Karpas-422 (cell line): ENCODE results near the gene GULP1. TPM values are rescaled to one million over a fixed set of nuclear protein-coding genes. Genes with fewer than 3 reads are reported as not detected.

Experiments used
- DNase-seq: peaks from one replicate; pipeline ENCODE4 v3.0.0-alpha.2; 2015
- H2AFZ ChIP-seq: fragments of 200-600 bp; sonication (generic); 2 replicates; pipeline ENCODE4 v1.6.1; 2014; ENCODE audit warnings: antibody characterized with exemption, low read length, mixed read lengths
- H3K27ac ChIP-seq: fragments of 200-600 bp; sonication (generic); 2 replicates; pipeline ENCODE4 v1.5.1; 2014; ENCODE audit warnings: mild to moderate bottlenecking, low read length, moderate library complexity
- H3K27me3 ChIP-seq: fragments of 200-600 bp; sonication (generic); 2 replicates; pipeline ENCODE4 v1.6.1; 2014; ENCODE audit warnings: low read length, mixed read lengths
- H3K36me3 ChIP-seq: fragments of 200-600 bp; sonication (generic); 2 replicates; pipeline ENCODE4 v1.6.1; 2014; ENCODE audit warnings: low read length, mixed read lengths; ENCODE audit not compliant: insufficient read depth
- H3K4me1 ChIP-seq: fragments of 200-600 bp; sonication (generic); 2 replicates; pipeline ENCODE4 v1.6.1; 2014; ENCODE audit warnings: mild to moderate bottlenecking, low read length, mixed read lengths
- H3K4me2 ChIP-seq: fragments of 200-600 bp; sonication (generic); 2 replicates; pipeline ENCODE4 v1.6.1; 2014; ENCODE audit warnings: low read length, low read depth, mild to moderate bottlenecking; ENCODE audit not compliant: poor library complexity, severe bottlenecking
- H3K4me3 ChIP-seq: fragments of 200-600 bp; sonication (generic); 2 replicates; pipeline ENCODE4 v1.5.1; 2014; ENCODE audit warnings: mild to moderate bottlenecking, antibody characterized with exemption, low read length, mixed read lengths
- H3K79me2 ChIP-seq: fragments of 200-600 bp; sonication (generic); 2 replicates; pipeline ENCODE4 v1.6.1; 2014; ENCODE audit warnings: mild to moderate bottlenecking, low read length, mixed read lengths
- H3K9ac ChIP-seq: fragments of 200-600 bp; sonication (generic); 2 replicates; pipeline ENCODE4 v1.6.0; 2014; ENCODE audit warnings: low read length
- H3K9me2 ChIP-seq: fragments of 200-600 bp; sonication (generic), shearing (Covaris generic); replicated peaks from 2 replicates; pipeline ENCODE4 v1.6.0; 2014; ENCODE audit warnings: mild to moderate bottlenecking, low read length, moderate library complexity; ENCODE audit not compliant: insufficient read depth
- H3K9me3 ChIP-seq: fragments of 300-700, 200-600 bp; sonication (generic); 2 replicates; pipeline ENCODE4 v1.6.1; 2014; ENCODE audit warnings: low read length, mixed read lengths
- H4K20me1 ChIP-seq: fragments of 200-600 bp; sonication (generic); 2 replicates; pipeline ENCODE4 v1.6.1; 2014; ENCODE audit warnings: mild to moderate bottlenecking, antibody characterized with exemption, low read length, low read depth; ENCODE audit not compliant: insufficient read depth
- total RNA-seq: library from RNA; depleted of rRNA; stranded (reverse); fragments of >200 nt; shearing (Covaris generic); gene quantifications from 2 replicates; pipeline ENCODE4 v1.2.3, GENCODE V29; 2014; ENCODE audit warnings: low replicate concordance

The GULP1 gene
- total RNA-seq, 1 experiment from 2014 or later: 0.41 TPM

DNA sequence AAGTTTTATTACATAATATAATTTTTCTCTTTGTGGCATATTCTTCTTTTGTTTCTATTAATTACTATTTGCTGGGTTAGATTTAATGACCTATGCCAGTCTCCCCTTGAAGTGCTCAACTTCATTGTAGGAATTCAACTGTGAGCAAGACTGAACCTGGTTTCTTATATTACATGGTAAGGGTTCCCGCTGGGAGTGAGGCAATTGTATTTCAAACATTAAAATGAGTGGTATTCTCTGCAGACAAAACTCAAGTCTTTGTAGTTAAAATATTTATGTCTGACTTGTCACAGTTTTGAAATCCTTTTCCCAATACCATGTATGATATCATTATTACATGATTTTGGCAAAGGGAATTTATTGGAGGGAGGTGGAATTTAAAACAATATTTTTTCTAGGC, 278.7 kb downstream of the GULP1 start:
- no peak for DNase-seq
- no peaks in the 10 kb centered on the region for H3K4me1 ChIP-seq
- no peak overlapping the region for H3K4me2 ChIP-seq
- no peaks in the 10 kb centered on the region for H4K20me1 ChIP-seq
- H3K36me3 ChIP-seq: no peaks in the 10 kb centered on the region
- no peaks in the 10 kb centered on the region for H3K9me2 ChIP-seq
- H3K4me3 ChIP-seq: no peak overlapping the region
- H2AFZ ChIP-seq: no peak overlapping the region
- no peak overlapping the region for H3K27ac ChIP-seq
- H3K9ac ChIP-seq: no peak overlapping the region
- H3K79me2 ChIP-seq: no peaks in the 10 kb centered on the region
- no peaks in the 10 kb centered on the region for H3K27me3 ChIP-seq
- H3K9me3 ChIP-seq: no peaks in the 10 kb centered on the region; the same call in 1 of the 2 replicates

DNA sequence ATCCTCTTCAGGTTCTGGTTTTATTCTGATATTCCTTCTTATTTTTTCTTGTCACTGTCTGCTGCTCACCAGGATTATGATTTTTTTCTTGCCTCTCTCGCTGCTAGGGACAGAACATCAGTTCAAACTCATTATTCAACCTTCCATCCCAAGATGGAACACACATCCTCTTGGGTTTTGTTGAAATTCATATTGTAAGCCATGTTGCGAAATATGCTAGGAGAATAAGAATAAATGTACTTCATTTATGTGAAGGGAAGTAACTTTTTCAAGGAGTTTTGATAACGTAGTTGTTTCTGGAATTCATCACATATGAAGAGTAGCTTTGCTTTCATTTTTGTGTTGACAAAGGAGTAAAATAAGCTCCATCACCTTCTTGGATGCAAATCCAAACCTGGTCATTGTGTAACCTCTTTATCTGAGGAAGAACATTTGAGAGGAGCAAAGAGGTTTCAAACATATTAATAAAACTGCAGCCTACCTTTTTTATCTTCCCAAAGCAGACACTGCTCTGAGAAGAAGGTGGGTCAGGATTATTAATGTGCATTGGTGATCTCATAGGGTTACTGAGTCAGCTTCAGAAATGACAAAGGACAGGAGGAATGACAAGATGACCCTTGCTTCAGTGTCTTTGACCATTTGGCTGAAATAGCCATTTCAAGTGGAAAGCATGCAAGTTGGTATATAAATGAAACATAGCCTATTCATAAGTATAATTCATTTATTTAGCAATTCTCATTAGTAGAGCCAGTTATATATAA, 280.0 kb downstream of the GULP1 start:
- Histone ChIP-seq H3K4me2 (no peak overlapping the region), H3K27ac (no peak overlapping the region), H3K9me2 (no peaks in the 10 kb centered on the region), H3K36me3 (no peaks in the 10 kb centered on the region), H2AFZ (no peak overlapping the region), H3K4me3 (no peak overlapping the region), H3K9me3 (no peaks in the 10 kb centered on the region; the same call in 1 of the 2 replicates), H3K27me3 (no peaks in the 10 kb centered on the region), H4K20me1 (no peaks in the 10 kb centered on the region), H3K9ac (no peak overlapping the region), H3K4me1 (no peaks in the 10 kb centered on the region), H3K79me2 (no peaks in the 10 kb centered on the region)
- DNase-seq: no peak

DNA sequence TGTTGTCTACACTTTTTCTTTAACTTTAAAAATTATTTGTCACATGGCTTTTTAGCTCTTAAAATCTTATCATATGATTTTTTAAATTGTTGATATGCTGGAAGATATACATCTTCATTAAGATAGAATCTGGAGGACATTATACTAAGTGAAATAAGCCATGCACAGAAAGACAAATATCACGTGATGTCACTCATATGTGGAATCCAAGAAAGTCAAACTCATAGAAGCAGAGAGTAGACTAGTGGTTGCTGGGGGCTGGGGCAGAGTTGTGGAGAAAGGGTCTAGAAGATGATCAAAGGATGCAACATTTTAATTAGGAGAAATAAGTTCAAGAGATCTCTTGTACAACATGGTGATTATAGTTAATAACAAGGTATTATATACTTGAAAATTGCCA, 280.9 kb downstream of the GULP1 start:
- Histone ChIP-seq H3K9me2 (no peaks in the 10 kb centered on the region), H3K27me3 (no peaks in the 10 kb centered on the region), H3K79me2 (no peaks in the 10 kb centered on the region), H3K9me3 (no peaks in the 10 kb centered on the region; the same call in 1 of the 2 replicates), H3K4me2 (no peak overlapping the region), H3K4me1 (no peaks in the 10 kb centered on the region), H3K9ac (no peak overlapping the region), H3K36me3 (no peaks in the 10 kb centered on the region), H3K27ac (no peak overlapping the region), H4K20me1 (no peaks in the 10 kb centered on the region), H2AFZ (no peak overlapping the region), H3K4me3 (no peak overlapping the region)
- DNase-seq: no peak

DNA sequence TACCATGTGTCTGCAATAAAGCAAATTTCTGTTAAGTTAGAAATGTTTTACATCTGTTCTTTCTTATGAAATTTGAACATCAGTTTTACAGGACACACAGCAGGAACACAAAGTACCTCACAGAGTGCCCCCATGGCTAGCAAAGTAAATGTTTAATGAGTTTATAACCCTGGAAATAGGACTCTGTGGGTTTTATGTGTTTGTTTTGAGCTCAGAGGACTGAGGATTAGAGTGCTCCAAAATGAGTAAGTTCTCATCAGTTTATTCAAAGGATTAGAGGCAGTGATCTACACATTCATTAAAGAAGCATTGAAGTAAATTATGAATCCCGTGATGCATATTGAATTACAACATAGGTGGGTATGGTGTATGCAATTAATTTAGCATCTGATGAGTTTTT, 281.8 kb downstream of the GULP1 start:
- Histone ChIP-seq H3K9me3 (no peaks in the 10 kb centered on the region; the same call in 1 of the 2 replicates), H2AFZ (no peak overlapping the region), H3K4me2 (no peak overlapping the region)

DNA sequence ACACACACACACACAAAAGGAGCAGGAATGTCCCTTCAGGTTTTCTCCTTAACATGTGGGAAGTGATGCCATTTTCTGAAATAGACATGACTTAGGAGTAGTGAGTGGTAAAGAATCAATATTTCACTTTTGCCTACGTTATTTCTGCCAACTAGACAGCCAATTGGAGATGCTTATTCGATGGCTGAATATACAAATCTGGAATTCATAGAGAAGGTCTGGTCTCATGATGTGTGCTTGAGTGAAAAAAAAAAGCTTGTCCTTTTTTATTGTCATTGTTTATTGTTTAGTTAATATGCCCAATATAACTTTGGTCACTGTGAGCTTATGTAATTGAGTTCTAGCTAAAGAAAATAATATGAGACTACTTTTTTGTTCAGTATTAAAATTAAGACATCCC, 284.3 kb downstream of the GULP1 start:
- Histone ChIP-seq H3K9me3 (no peaks in the 10 kb centered on the region; the same call in 1 of the 2 replicates), H4K20me1 (no peaks in the 10 kb centered on the region), H3K4me2 (no peak overlapping the region), H3K36me3 (no peaks in the 10 kb centered on the region), H3K79me2 (no peaks in the 10 kb centered on the region), H3K4me3 (no peak overlapping the region), H3K9ac (no peak overlapping the region), H3K27ac (no peak overlapping the region), H3K9me2 (no peaks in the 10 kb centered on the region), H2AFZ (no peak overlapping the region), H3K27me3 (no peaks in the 10 kb centered on the region), H3K4me1 (no peaks in the 10 kb centered on the region)
- no peak for DNase-seq

More for the DNA sequence above, 281.8 kb downstream of the GULP1 start:
- no peaks in the 10 kb centered on the region for H3K4me1 ChIP-seq
- H4K20me1 ChIP-seq: no peaks in the 10 kb centered on the region
- H3K9ac ChIP-seq: no peak overlapping the region
- no peaks in the 10 kb centered on the region for H3K79me2 ChIP-seq
- no peak overlapping the region for H3K4me3 ChIP-seq
- H3K36me3 ChIP-seq: no peaks in the 10 kb centered on the region
- no peaks in the 10 kb centered on the region for H3K27me3 ChIP-seq
- H3K27ac ChIP-seq: no peak overlapping the region
- no peaks in the 10 kb centered on the region for H3K9me2 ChIP-seq
- DNase-seq: no peak

DNA sequence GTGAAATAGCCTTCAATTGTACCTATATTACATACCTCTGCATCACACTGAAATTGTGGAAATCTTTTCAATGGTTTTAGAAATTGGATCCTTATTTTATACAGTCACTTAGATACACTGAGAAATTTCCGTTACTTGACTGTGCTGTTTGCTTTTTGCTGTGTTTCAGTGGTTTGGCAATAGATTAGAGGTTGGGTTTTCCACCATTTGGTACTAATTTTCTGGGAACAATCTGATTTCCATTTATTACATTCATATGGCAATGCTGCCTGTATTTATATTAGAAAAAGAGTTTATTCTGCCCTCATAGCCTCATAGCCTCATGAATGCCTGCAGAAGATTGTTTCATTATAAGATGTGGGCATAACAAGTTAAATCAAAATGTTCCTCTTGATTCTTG, 285.0 kb downstream of the GULP1 start:
- H3K4me3 ChIP-seq: no peak overlapping the region
- H2AFZ ChIP-seq: no peak overlapping the region
- H4K20me1 ChIP-seq: no peaks in the 10 kb centered on the region
- no peak overlapping the region for H3K27ac ChIP-seq
- no peaks in the 10 kb centered on the region for H3K36me3 ChIP-seq
- no peaks in the 10 kb centered on the region for H3K79me2 ChIP-seq
- H3K9me2 ChIP-seq: no peaks in the 10 kb centered on the region
- no peak overlapping the region for H3K4me2 ChIP-seq
- H3K4me1 ChIP-seq: no peaks in the 10 kb centered on the region
- H3K9me3 ChIP-seq: no peaks in the 10 kb centered on the region; the same call in 1 of the 2 replicates
- DNase-seq: no peak
- no peaks in the 10 kb centered on the region for H3K27me3 ChIP-seq
- no peak overlapping the region for H3K9ac ChIP-seq

DNA sequence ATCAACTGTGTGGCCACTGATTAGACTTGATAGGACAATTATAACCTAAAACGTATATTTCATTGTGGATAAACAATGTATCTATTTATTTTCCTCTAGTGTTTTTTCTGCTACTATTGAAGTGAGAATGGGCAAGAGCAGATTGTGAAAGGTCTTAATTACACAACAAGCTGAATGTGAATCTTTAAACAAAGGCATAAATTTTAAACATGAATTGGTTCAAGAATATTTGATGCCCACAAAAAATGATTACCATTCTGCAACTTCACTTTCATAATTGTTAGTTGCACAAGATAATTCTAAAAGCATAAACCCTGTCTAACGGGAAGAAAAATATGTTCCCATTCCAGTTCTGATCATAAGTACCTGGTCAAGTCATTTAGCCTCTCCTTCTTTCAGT, 285.6 kb downstream of the GULP1 start:
- Histone ChIP-seq H4K20me1 (no peaks in the 10 kb centered on the region), H3K4me1 (no peaks in the 10 kb centered on the region), H3K4me2 (no peak overlapping the region), H3K9ac (no peak overlapping the region), H2AFZ (no peak overlapping the region), H3K36me3 (no peaks in the 10 kb centered on the region), H3K79me2 (no peaks in the 10 kb centered on the region), H3K9me2 (no peaks in the 10 kb centered on the region), H3K4me3 (no peak overlapping the region), H3K27ac (no peak overlapping the region), H3K27me3 (no peaks in the 10 kb centered on the region), H3K9me3 (no peaks in the 10 kb centered on the region)
- no peak for DNase-seq

DNA sequence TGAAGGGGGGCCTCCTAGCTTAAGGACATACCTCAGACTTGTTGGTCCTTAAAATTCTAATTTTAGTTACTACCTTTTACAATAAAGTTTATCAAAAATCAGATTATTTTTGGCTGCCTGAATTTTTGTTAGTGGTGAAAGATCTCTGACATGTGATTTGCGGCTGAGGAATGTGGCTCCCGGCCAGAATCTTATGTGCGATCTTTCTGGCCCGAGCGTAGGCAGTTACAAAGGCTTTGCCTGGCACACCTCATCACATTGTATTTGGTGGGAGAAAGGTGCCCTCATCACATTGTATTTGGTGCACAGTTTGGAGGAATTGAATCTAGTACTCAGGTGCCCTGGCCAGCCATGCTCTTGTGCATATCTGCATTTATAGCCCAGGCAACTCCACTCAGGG, 289.1 kb downstream of the GULP1 start:
- Histone ChIP-seq H3K36me3 (no peaks in the 10 kb centered on the region), H3K9me2 (no peaks in the 10 kb centered on the region), H3K4me3 (no peak overlapping the region), H4K20me1 (no peaks in the 10 kb centered on the region), H2AFZ (no peak overlapping the region), H3K27ac (no peak overlapping the region), H3K4me1 (no peaks in the 10 kb centered on the region), H3K9ac (no peak overlapping the region), H3K79me2 (no peaks in the 10 kb centered on the region), H3K4me2 (no peak overlapping the region), H3K9me3 (no peaks in the 10 kb centered on the region), H3K27me3 (no peaks in the 10 kb centered on the region)
- DNase-seq: no peak
